GM21526 (cell line): ENCODE measurements around the gene TRIM33.
A peak's percentile ranks its signal among the peaks of the same experiment; 100 is the strongest.
"Not testable (repeated sequence)": the region's sequence is repeated elsewhere in the genome, so short reads cannot be mapped to it uniquely, and the experiment has no call there.

Source experiments
- ATAC-seq: cut with Tn5 transposase; IDR thresholded peaks from one replicate; pipeline ENCODE4 v1.9.1; 2021; ENCODE audit warnings: moderate library complexity; ENCODE audit not compliant: unreplicated experiment, low FRiP score

The TRIM33 gene

GRCh38 chr1:114512595-114513280 is 1.7 kb upstream of the TRIM33 start:
- ATAC-seq, result no peak

- peak; percentile 48 for ATAC-seq
These were observed 550 bp downstream of the TRIM33 start for GRCh38 chr1:114510274-114511031.

- ATAC-seq, result no peak
These were observed 1.3 kb downstream of the TRIM33 start for GRCh38 chr1:114509596-114510273.

GRCh38 chr1:114508386-114508898 is 2.6 kb downstream of the TRIM33 start:
- ATAC-seq, result no peak

- no peak for ATAC-seq
These were observed 3.5 kb downstream of the TRIM33 start for GRCh38 chr1:114507513-114507912.

- no peak for ATAC-seq
These were observed 5.8 kb downstream of the TRIM33 start for GRCh38 chr1:114505148-114505561.

- no peak for ATAC-seq
These were observed 7.0 kb downstream of the TRIM33 start for GRCh38 chr1:114503916-114504422.

GRCh38 chr1:114502080-114502479 is 8.9 kb downstream of the TRIM33 start:
- ATAC-seq, result no peak

GRCh38 chr1:114499478-114499877 is 11.5 kb downstream of the TRIM33 start:
- no peak for ATAC-seq

- no peak for ATAC-seq
These were observed 14.9 kb downstream of the TRIM33 start for GRCh38 chr1:114496089-114496488.

- no peak for ATAC-seq
These were observed 15.5 kb downstream of the TRIM33 start for GRCh38 chr1:114495486-114495885.

GRCh38 chr1:114492978-114493377 is 18.0 kb downstream of the TRIM33 start:
- ATAC-seq, result no peak

GRCh38 chr1:114490274-114490693 is 20.7 kb downstream of the TRIM33 start:
- no peak for ATAC-seq

- no peak for ATAC-seq
These were observed 22.3 kb downstream of the TRIM33 start for GRCh38 chr1:114488739-114489138.

GRCh38 chr1:114485286-114485685 is 25.7 kb downstream of the TRIM33 start:
- no peak for ATAC-seq

GRCh38 chr1:114482585-114482984 is 28.4 kb downstream of the TRIM33 start:
- ATAC-seq, result peak; percentile 88

GRCh38 chr1:114479636-114480035 is 31.4 kb downstream of the TRIM33 start:
- ATAC-seq, result not testable (repeated sequence)

GRCh38 chr1:114479134-114479533 is 31.9 kb downstream of the TRIM33 start:
- ATAC-seq, result no peak

GRCh38 chr1:114473796-114474195 is 37.2 kb downstream of the TRIM33 start:
- ATAC-seq, result no peak

- no peak for ATAC-seq
These were observed 38.6 kb downstream of the TRIM33 start for GRCh38 chr1:114472408-114472807.

GRCh38 chr1:114470681-114471080 is 40.3 kb downstream of the TRIM33 start:
- no peak for ATAC-seq
